Fibroblast of the aortic adventitia (primary cell): ENCODE results near the gene FRMD5. TPM values are rescaled to one million over a fixed set of nuclear protein-coding genes. Genes with fewer than 3 reads are reported as not detected.

ENCODE experiments used
- DNase-seq: peaks from one replicate; pipeline ENCODE4 v3.0.0-alpha.2; 2010; ENCODE audit warnings: low read depth
- H3K4me3 ChIP-seq: 2 replicates; pipeline ENCODE4 v1.5.1; 2011; ENCODE audit warnings: low read depth, mild to moderate bottlenecking, control low read depth, low read length, moderate library complexity
- CTCF ChIP-seq: IDR thresholded peaks from 2 replicates; pipeline ENCODE4 v1.5.1; 2011; ENCODE audit warnings: mild to moderate bottlenecking, low read length, control low read depth, inconsistent platforms; ENCODE audit not compliant: insufficient read depth
- total RNA-seq: library from RNA; depleted of rRNA; stranded (reverse); fragments of >200 nt; gene quantifications from 2 replicates; pipeline ENCODE4 v1.2.3, GENCODE V29; 2012; ENCODE audit warnings: low replicate concordance

The FRMD5 gene
- total RNA-seq, 1 donor, result 16.3 TPM

- no peak for TF ChIP-seq CTCF
- peak; percentile 26 for DNase-seq
- H3K4me3 ChIP-seq, result no peak overlapping the region
Observed at GRCh38 chr15:43915631-43916325, 279.3 kb downstream of the FRMD5 start.

- TF ChIP-seq CTCF, result no peak
- H3K4me3 ChIP-seq, result no peak overlapping the region
- DNase-seq, result peak; percentile 69
Observed at GRCh38 chr15:43913941-43914340, 281.1 kb downstream of the FRMD5 start.

GRCh38 chr15:43913026-43913780, 281.9 kb downstream of the FRMD5 start:
- H3K4me3 ChIP-seq, result no peak overlapping the region
- no peak for TF ChIP-seq CTCF
- peak; percentile 98 for DNase-seq

GRCh38 chr15:43912208-43912607, 282.9 kb downstream of the FRMD5 start:
- DNase-seq, result no peak
- no peak for TF ChIP-seq CTCF
- no peak overlapping the region for H3K4me3 ChIP-seq

- DNase-seq, result peak; percentile 99
- no peak for TF ChIP-seq CTCF
- no peak overlapping the region for H3K4me3 ChIP-seq
Observed at GRCh38 chr15:43911235-43911781, 283.8 kb downstream of the FRMD5 start.

- no peak for DNase-seq
Observed at GRCh38 chr15:43908516-43909050, 286.5 kb downstream of the FRMD5 start.

More at GRCh38 chr15:43908516-43909050, 286.5 kb downstream of the FRMD5 start:
- no peak for TF ChIP-seq CTCF
- H3K4me3 ChIP-seq, result no peak overlapping the region
